Fibroblast of pulmonary artery (primary cell): ENCODE data around the gene PQBP1.
"Not testable (repeated sequence)": the region's sequence is repeated elsewhere in the genome, so short reads cannot be mapped to it uniquely, and the experiment has no call there.

Source experiments
- DNase-seq: peaks from one replicate; pipeline ENCODE4 v3.0.0-alpha.2; 2010; ENCODE audit warnings: low read depth
- H3K4me3 ChIP-seq: replicated peaks from 2 replicates; pipeline ENCODE4 v1.5.1; 2011; ENCODE audit warnings: low read depth, mild to moderate bottlenecking, control low read depth, low read length, moderate library complexity
- CTCF ChIP-seq: IDR thresholded peaks from 2 replicates; pipeline ENCODE4 v1.5.1; 2011; ENCODE audit warnings: mild to moderate bottlenecking, control low read depth, low read length, inconsistent platforms; ENCODE audit errors: missing control alignments

The PQBP1 gene

GRCh38 chrX:48897625-48898306 lies at the start of gene PQBP1, which contains the start of gene TIMM17B:
TSS of gene PQBP1 (plus strand) at chrX:48897930. CDS start at chrX:48898510, 580 bp downstream.
TSS of gene TIMM17B (minus strand) at chrX:48897768. CDS start at chrX:48897749, 19 bp downstream.
- DNase-seq: peak; percentile 97
- TF ChIP-seq CTCF: no peak
- peak within 1 kb of the TSS; percentile 78 for H3K4me3 ChIP-seq

- no peak overlapping the region for H3K4me3 ChIP-seq
- no peak for TF ChIP-seq CTCF
- DNase-seq: no peak
These were observed 48.9 kb upstream of the PQBP1 start for GRCh38 chrX:48848847-48849246.

GRCh38 chrX:48852857-48853256 lies 44.9 kb upstream of the PQBP1 start:
- H3K4me3 ChIP-seq: no peak overlapping the region
- TF ChIP-seq CTCF: no peak
- no peak for DNase-seq

GRCh38 chrX:48853494-48853893 lies 44.2 kb upstream of the PQBP1 start:
- DNase-seq, H3K4me3 ChIP-seq: not testable (repeated sequence)

GRCh38 chrX:48854121-48854804 lies 43.5 kb upstream of the PQBP1 start:
- H3K4me3 ChIP-seq, DNase-seq: not testable (repeated sequence)

- H3K4me3 ChIP-seq: no peak overlapping the region
- peak; percentile 3 for DNase-seq
- TF ChIP-seq CTCF: peak; percentile 29
These were observed 42.8 kb upstream of the PQBP1 start for GRCh38 chrX:48854898-48855297.

GRCh38 chrX:48864210-48864609 lies 33.5 kb upstream of the PQBP1 start:
- no peak overlapping the region for H3K4me3 ChIP-seq

GRCh38 chrX:48872017-48872416 lies 25.7 kb upstream of the PQBP1 start:
- H3K4me3 ChIP-seq, DNase-seq: not testable (repeated sequence)

More at GRCh38 chrX:48864210-48864609, 33.5 kb upstream of the PQBP1 start:
- DNase-seq: peak; percentile 36
- no peak for TF ChIP-seq CTCF

- not testable (repeated sequence) for DNase-seq, H3K4me3 ChIP-seq
These were observed 20.8 kb upstream of the PQBP1 start for GRCh38 chrX:48876944-48877343.
